CD4-positive, alpha-beta T cell (primary cell): ENCODE results near the gene PITPNB. TPM values are rescaled to one million over a fixed set of nuclear protein-coding genes. Genes with fewer than 3 reads are reported as not detected.
A peak's percentile ranks its signal among the peaks of the same experiment; 100 is the strongest.

Experiments
- ATAC-seq: fragments of 200-7000 bp; cut with Tn5 transposase; one replicate; pipeline ENCODE4 v1.10.0; 2022; ENCODE audit warnings: mild to moderate bottlenecking; ENCODE audit not compliant: poor library complexity
- CTCF ChIA-PET: fragments of 350-600 bp; sonication (Branson Sonifier 250); formaldehyde crosslinking; loops from one replicate; lab custom pipeline; 2021; ENCODE audit warnings: antibody characterized with exemption, inconsistent platforms; lab: Charles Lee
- POLR2A ChIA-PET: fragments of 350-600 bp; sonication (Branson Sonifier 250); formaldehyde crosslinking; loops from one replicate; lab custom pipeline; 2021; ENCODE audit warnings: antibody characterized with exemption, inconsistent platforms; lab: Charles Lee
- DNase-seq, 14 experiments: peaks; one replicate each; pipeline ENCODE4 v3.0.0-alpha.2; 2013 to 2020; ENCODE audit warnings: mixed read lengths in 2 of 14
- H3K27ac ChIP-seq, 2 donors: one replicate each; pipeline versions ENCODE4 v1.5.1 to v1.7.0; 2013; ENCODE audit warnings: low read length in 2 of 2, low read depth in 1 of 2, mild to moderate bottlenecking in 1 of 2
- H3K27me3 ChIP-seq, 2 experiments: 1 replicate in 1 of 2; 2 replicates in 1 of 2; pipeline versions ENCODE4 v1.6.1 to v1.7.0; 2013; ENCODE audit warnings: low read length in 2 of 2, control low read depth in 1 of 2, mild to moderate bottlenecking in 1 of 2, moderate library complexity in 1 of 2; ENCODE audit not compliant: insufficient read depth in 2 of 2, control insufficient read depth in 1 of 2
- H3K36me3 ChIP-seq: one replicate; pipeline ENCODE4 v1.6.1; 2013; ENCODE audit warnings: low read length, control low read depth; ENCODE audit not compliant: insufficient read depth
- H3K4me1 ChIP-seq: one replicate; pipeline ENCODE4 v1.6.1; 2013; ENCODE audit warnings: low read length, control low read depth; ENCODE audit not compliant: insufficient read depth
- H3K4me3 ChIP-seq: one replicate; pipeline ENCODE4 v1.5.1; 2013; ENCODE audit warnings: mild to moderate bottlenecking, low read length, moderate library complexity
- H3K9me3 ChIP-seq, 2 experiments: 1 replicate in 1 of 2; 2 replicates in 1 of 2; pipeline versions ENCODE4 v1.6.1 to v1.7.0; 2013; ENCODE audit warnings: low read length in 2 of 2, mild to moderate bottlenecking in 2 of 2, control low read depth in 1 of 2, moderate library complexity in 1 of 2; ENCODE audit not compliant: control insufficient read depth in 1 of 2, insufficient read depth in 1 of 2
- H3K27ac Mint-ChIP-seq: one replicate; pipeline ENCODE4 v1.8.0; 2020; ENCODE audit warnings: mixed read lengths
- H3K27me3 Mint-ChIP-seq: one replicate; pipeline ENCODE4 v1.8.0; 2021; ENCODE audit warnings: mixed read lengths
- H3K36me3 Mint-ChIP-seq: one replicate; pipeline ENCODE4 v1.8.0; 2021; ENCODE audit warnings: low read depth, mixed read lengths
- H3K4me1 Mint-ChIP-seq: one replicate; pipeline ENCODE4 v1.8.0; 2021; ENCODE audit warnings: low read depth, mixed read lengths
- H3K4me3 Mint-ChIP-seq: one replicate; pipeline ENCODE4 v1.8.0; 2020; ENCODE audit warnings: mild to moderate bottlenecking, mixed read lengths
- H3K9me3 Mint-ChIP-seq: one replicate; pipeline ENCODE4 v1.8.0; 2020; ENCODE audit warnings: mixed read lengths
- intact Hi-C, 2 experiments: fragments of 100-400 bp; cut with DNase I in 1 of 2; cut with micrococcal nuclease in 1 of 2; formaldehyde crosslinking; loops; one replicate each; pipeline versions ENCODE4 v1.15.1 to v1.9.0; 2023 to 2025; cut with DNase I, micrococcal nuclease
- total RNA-seq, 174 experiments: library from RNA in 2 of 174; stranded (reverse) in 2 of 174; gene quantifications; one replicate each; pipeline ENCODE4 v1.2.3 and lab custom pipeline; 2021 to 2026
- TF ChIP-seq, protein P1 (sequence below): fragments of 200-600 bp; IDR thresholded peaks from one replicate; pipeline ENCODE4 v1.8.0; 2022; ENCODE audit warnings: antibody characterized with exemption, mild to moderate bottlenecking

Gene PITPNB
- total RNA-seq, 2 experiments from 2014 or later, result 37.6 to 38.7 TPM

DNA sequence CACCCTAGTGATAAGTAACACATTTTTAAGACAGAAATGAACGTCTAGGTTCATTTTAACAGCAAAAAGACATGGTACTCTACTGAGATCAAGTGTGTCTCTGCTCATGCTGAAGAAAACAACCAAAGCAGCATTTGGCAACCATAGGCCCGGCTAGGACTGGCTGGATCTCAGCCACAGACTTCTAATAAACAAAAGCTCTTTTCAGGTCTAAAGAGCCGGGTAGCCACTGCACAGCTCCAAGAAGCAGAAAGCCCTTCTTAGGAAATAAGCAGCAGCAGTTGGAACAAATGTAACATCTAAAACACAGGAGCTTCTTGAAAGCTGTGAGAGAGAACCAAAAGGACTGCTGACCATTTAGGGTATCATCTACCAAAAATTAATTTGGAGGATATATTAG is 37.6 kb downstream of the PITPNB start:
- H3K27ac Mint-ChIP-seq, result no peak overlapping the region
- no peak overlapping the region for H3K4me3 Mint-ChIP-seq
- ChIA-PET CTCF (interaction anchor here (1.3 to 6.7 kb wide), 3 partner anchors 8 to 128 kb away, joined by 3 to 33 read pairs (median 10); no protein-coding TSS in a partner anchor), POLR2A (no interaction called here)
- Histone ChIP-seq H3K4me3 (no peak overlapping the region), H3K27me3 (no peaks in the 10 kb centered on the region), H3K27ac (no peak overlapping the region), H3K36me3 (peaks cover 20% of the 10 kb centered on the region), H3K9me3 (no peaks in the 10 kb centered on the region), H3K4me1 (peaks cover 3% of the 10 kb centered on the region)
- H3K4me1 Mint-ChIP-seq, result peaks cover 34% of the 10 kb centered on the region
- no peaks in the 10 kb centered on the region for H3K9me3 Mint-ChIP-seq
- H3K27me3 Mint-ChIP-seq, result no peaks in the 10 kb centered on the region
- ATAC-seq (no peak), DNase-seq (no peak)
- intact Hi-C loops, result loop anchor here in 1 of 2 experiments (1.0 to 10.0 kb wide), 2 partner anchors 563 to 713 kb away; no protein-coding TSS in a partner anchor
- TF ChIP-seq, protein P1, sequence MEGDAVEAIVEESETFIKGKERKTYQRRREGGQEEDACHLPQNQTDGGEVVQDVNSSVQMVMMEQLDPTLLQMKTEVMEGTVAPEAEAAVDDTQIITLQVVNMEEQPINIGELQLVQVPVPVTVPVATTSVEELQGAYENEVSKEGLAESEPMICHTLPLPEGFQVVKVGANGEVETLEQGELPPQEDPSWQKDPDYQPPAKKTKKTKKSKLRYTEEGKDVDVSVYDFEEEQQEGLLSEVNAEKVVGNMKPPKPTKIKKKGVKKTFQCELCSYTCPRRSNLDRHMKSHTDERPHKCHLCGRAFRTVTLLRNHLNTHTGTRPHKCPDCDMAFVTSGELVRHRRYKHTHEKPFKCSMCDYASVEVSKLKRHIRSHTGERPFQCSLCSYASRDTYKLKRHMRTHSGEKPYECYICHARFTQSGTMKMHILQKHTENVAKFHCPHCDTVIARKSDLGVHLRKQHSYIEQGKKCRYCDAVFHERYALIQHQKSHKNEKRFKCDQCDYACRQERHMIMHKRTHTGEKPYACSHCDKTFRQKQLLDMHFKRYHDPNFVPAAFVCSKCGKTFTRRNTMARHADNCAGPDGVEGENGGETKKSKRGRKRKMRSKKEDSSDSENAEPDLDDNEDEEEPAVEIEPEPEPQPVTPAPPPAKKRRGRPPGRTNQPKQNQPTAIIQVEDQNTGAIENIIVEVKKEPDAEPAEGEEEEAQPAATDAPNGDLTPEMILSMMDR, result no peak
- peaks cover 39% of the 10 kb centered on the region for H3K36me3 Mint-ChIP-seq

DNA sequence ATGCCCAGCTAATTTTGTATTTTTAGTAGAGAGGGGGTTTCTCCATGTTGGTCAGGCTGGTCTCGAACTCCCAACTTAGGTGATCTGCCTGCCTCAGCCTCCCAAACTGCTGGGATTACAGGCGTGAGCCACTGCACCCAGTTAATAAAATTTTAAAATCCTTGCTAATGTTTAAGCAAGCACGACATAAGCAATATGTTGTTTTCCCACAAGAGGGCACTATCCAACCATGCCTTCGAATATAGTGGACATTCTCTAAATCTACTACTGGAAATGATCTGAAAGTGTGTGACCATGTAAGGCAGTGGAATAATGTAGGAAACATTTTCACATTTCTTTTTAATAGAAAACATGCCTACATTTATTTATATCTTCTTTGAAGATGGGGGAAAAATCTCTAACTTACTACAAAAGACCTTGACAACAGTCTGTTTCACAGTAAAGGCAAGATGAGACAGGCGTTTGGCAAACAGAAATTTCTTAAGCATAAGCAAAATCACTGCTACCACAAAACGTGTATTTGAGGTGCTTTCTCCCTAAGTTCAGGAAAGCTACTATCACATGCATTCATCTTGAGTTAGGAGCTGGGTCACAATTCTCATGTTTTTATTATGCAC is 38.2 kb downstream of the PITPNB start:
- TF ChIP-seq, protein P1, result peak; percentile 63
- H3K4me1 ChIP-seq, result peaks cover 3% of the 10 kb centered on the region
- Mint-ChIP-seq H3K4me3 (no peak overlapping the region), H3K9me3 (no peaks in the 10 kb centered on the region), H3K27ac (no peak overlapping the region), H3K4me1 (peaks cover 37% of the 10 kb centered on the region), H3K36me3 (peaks cover 37% of the 10 kb centered on the region), H3K27me3 (no peaks in the 10 kb centered on the region)
- DNase-seq, result peak in 4 of 14 experiments; percentile 6 to 66 (median 53)
- H3K27me3 ChIP-seq, result no peaks in the 10 kb centered on the region
- intact Hi-C loops, result loop anchor here in 1 of 2 experiments (1.0 to 10.0 kb wide), 3 partner anchors 128 to 713 kb away; no protein-coding TSS in a partner anchor
- ChIA-PET CTCF (interaction anchor here (0.7 to 6.7 kb wide), 5 partner anchors 8 to 128 kb away, joined by 3 to 33 read pairs (median 3); no protein-coding TSS in a partner anchor), POLR2A (no interaction called here)
- H3K36me3 ChIP-seq, result peaks cover 18% of the 10 kb centered on the region
- peak; percentile 52 for ATAC-seq
- H3K27ac ChIP-seq, result no peak overlapping the region
- no peaks in the 10 kb centered on the region for H3K9me3 ChIP-seq
- no peak overlapping the region for H3K4me3 ChIP-seq

DNA sequence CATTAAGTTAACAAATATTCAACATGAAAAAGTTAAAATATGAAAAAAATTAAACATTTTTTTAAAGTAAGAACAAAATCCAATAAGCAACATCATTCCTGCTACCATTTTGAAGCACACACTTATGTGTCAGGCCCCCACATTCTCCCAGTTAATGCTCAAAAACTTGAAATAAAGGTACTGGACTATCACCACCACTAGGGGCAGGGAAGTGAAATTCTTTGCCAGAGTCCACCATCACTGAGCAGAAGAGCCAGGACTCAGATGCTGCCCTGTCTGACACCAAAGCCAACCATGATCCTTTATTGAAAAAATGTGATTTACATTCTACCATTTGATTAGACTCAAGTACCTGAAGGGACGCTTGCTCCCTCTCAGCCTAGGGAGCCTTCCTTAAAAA is 39.1 kb downstream of the PITPNB start:
- TF ChIP-seq, protein P1, result no peak
- H3K27ac ChIP-seq, result no peak overlapping the region
- ATAC-seq (peak; percentile 43), DNase-seq (peak in 3 of 14 experiments; percentile 21 to 43 (median 33))
- no peak overlapping the region for H3K4me3 Mint-ChIP-seq
- no peak overlapping the region for H3K4me3 ChIP-seq
- intact Hi-C loops, result loop anchor here in 1 of 2 experiments (1.0 to 10.0 kb wide), 2 partner anchors 129 to 565 kb away; no protein-coding TSS in a partner anchor
- H3K4me1 Mint-ChIP-seq, result peaks cover 44% of the 10 kb centered on the region
- H3K27ac Mint-ChIP-seq, result no peak overlapping the region
- H3K9me3 Mint-ChIP-seq, result no peaks in the 10 kb centered on the region
- H3K27me3 ChIP-seq, result no peaks in the 10 kb centered on the region
- H3K36me3 Mint-ChIP-seq, result peaks cover 41% of the 10 kb centered on the region
- no peaks in the 10 kb centered on the region for H3K9me3 ChIP-seq
- CTCF ChIA-PET, result interaction anchor here (0.8 to 2.6 kb wide), 4 partner anchors 8 to 129 kb away, joined by 3 to 10 read pairs (median 3); no protein-coding TSS in a partner anchor
- peaks cover 10% of the 10 kb centered on the region for H3K36me3 ChIP-seq
- POLR2A ChIA-PET, result no interaction called here
- H3K4me1 ChIP-seq, result peaks cover 3% of the 10 kb centered on the region
- no peaks in the 10 kb centered on the region for H3K27me3 Mint-ChIP-seq
